Hematopoietic multipotent progenitor cell treated with erythropoietin and hydrocortisone succinate and interleukin-3 and kit ligand, for 17 days (in vitro differentiated cells): ENCODE measurements around the gene NEU4.

Experiments
- DNase-seq: peaks from one replicate; pipeline ENCODE4 v3.0.0-alpha.2; 2015; ENCODE audit warnings: low spot score

NEU4 gene

GRCh38 chr2:241865957-241866789, 57.2 kb downstream of the NEU4 start:
- no peak for DNase-seq
